ENCODE measurements around the gene ARHGEF26.

The ARHGEF26 gene

DNA sequence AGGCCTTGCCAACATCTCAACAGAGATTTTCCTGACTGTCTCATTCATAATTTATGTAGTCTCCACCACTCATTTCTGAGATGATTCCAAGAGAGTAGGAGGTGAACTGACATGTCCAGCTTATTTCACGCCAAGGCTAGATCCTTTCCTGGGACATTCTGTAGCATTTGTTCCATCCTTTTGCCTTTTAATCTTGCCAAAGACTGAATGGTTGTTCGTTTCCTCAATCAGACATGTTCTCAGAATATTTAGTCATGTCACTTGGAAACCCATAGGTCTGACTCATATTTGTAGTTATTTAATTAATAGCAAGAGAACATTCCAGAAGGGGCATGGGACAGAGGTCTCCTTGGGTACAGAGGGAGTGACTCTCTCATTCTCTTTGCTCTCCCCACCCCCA, 122.2 kb downstream of the ARHGEF26 start:
- H3K27ac ChIP-seq (ENCODE audit: low read length), result no peak overlapping the region
- no peaks in the 10 kb centered on the region for H3K36me3 ChIP-seq (ENCODE audit: insufficient read depth, low read length)
- no peaks in the 10 kb centered on the region for H3K4me1 ChIP-seq (ENCODE audit: insufficient read depth, low read length)
- TF ChIP-seq EZH2 (IDR thresholded peaks at IDR 0.05; ENCODE audit: borderline replicate concordance, low read depth, low read length, severe bottlenecking) (no peak), CTCF (IDR thresholded peaks at IDR 0.05; ENCODE audit: borderline replicate concordance, extremely low read depth, low read length, poor library complexity, severe bottlenecking) (no peak)
- no peaks in the 10 kb centered on the region for H3K27me3 ChIP-seq (ENCODE audit: insufficient read depth, low read length, poor library complexity)
- DNase-seq (no peak), ATAC-seq (ENCODE audit: insufficient read depth, low read depth) (no peak)
- no peak overlapping the region for H3K4me2 ChIP-seq (ENCODE audit: insufficient read depth, low read length)
- H2AFZ ChIP-seq (ENCODE audit: low read depth, low read length), result no peak overlapping the region
- H3K9me3 ChIP-seq (ENCODE audit: insufficient read depth, low read length, severe bottlenecking), result no peaks in the 10 kb centered on the region
- H3K4me3 ChIP-seq (ENCODE audit: low read depth in 1 of 2, low read length in 2 of 2), result no peak overlapping the region
- no peak overlapping the region for H3K9ac ChIP-seq (ENCODE audit: low read depth, low read length)
- no peaks in the 10 kb centered on the region for H4K20me1 ChIP-seq (ENCODE audit: insufficient read depth, low read length)
- no peaks in the 10 kb centered on the region for H3K79me2 ChIP-seq (ENCODE audit: insufficient read depth, low read length)

GRCh38 chr3:154244644-154245043, 123.5 kb downstream of the ARHGEF26 start:
- Histone ChIP-seq H3K4me1 (ENCODE audit: insufficient read depth, low read length) (no peaks in the 10 kb centered on the region), H3K36me3 (ENCODE audit: insufficient read depth, low read length) (no peaks in the 10 kb centered on the region), H4K20me1 (ENCODE audit: insufficient read depth, low read length) (no peaks in the 10 kb centered on the region), H3K27me3 (ENCODE audit: insufficient read depth, low read length, poor library complexity) (no peaks in the 10 kb centered on the region), H2AFZ (ENCODE audit: low read depth, low read length) (no peak overlapping the region), H3K27ac (ENCODE audit: low read length) (no peak overlapping the region), H3K9ac (ENCODE audit: low read depth, low read length) (no peak overlapping the region), H3K4me2 (ENCODE audit: insufficient read depth, low read length) (no peak overlapping the region), H3K79me2 (ENCODE audit: insufficient read depth, low read length) (no peaks in the 10 kb centered on the region), H3K4me3 (ENCODE audit: low read depth in 1 of 2, low read length in 2 of 2) (no peak overlapping the region), H3K9me3 (ENCODE audit: insufficient read depth, low read length, severe bottlenecking) (no peaks in the 10 kb centered on the region)
- ATAC-seq (ENCODE audit: insufficient read depth, low read depth) (no peak), DNase-seq (no peak)
- TF ChIP-seq EZH2 (IDR thresholded peaks at IDR 0.05; ENCODE audit: borderline replicate concordance, low read depth, low read length, severe bottlenecking), result no peak
- TF ChIP-seq CTCF (IDR thresholded peaks at IDR 0.05; ENCODE audit: borderline replicate concordance, extremely low read depth, low read length, poor library complexity, severe bottlenecking), result no peak

DNA sequence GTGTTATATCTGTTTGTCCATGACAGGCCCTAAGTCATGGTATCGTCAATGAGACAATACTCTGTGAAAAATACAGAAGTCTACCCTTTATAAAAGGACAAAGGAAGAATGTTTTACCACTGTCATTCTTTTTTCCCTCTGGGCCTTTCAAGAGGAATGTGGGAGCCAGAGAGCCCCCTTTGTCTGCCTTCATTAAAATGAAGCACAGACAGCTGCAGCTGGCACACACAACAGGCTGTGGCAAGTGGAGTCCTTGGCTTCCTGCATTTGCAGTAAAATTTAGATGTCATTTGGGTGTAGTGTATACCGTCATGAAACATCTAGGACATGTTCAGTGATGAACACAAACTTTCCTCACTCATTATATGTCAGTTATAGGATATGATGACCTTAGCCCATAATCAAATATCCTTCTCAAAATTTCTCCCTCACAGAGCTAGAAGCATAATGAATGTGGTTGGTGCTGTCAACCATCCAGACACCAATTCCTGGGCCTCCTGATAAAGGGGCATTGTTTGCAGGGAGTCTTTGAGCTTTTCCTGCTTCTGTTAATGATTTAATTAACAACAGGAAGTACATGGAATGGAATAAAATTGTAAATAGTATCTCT, 126.7 kb downstream of the ARHGEF26 start:
- Histone ChIP-seq H3K4me3 (ENCODE audit: low read depth in 1 of 2, low read length in 2 of 2) (no peak overlapping the region), H3K27ac (ENCODE audit: low read length) (no peak overlapping the region)
- ATAC-seq (ENCODE audit: insufficient read depth, low read depth), result no peak

More for the DNA sequence above, 126.7 kb downstream of the ARHGEF26 start:
- H3K4me2 ChIP-seq (ENCODE audit: insufficient read depth, low read length), result no peak overlapping the region
- H3K36me3 ChIP-seq (ENCODE audit: insufficient read depth, low read length), result peaks cover 6% of the 10 kb centered on the region; the same call in 1 of the 2 replicates
- DNase-seq, result no peak
- H3K4me1 ChIP-seq (ENCODE audit: insufficient read depth, low read length), result no peaks in the 10 kb centered on the region
- no peak overlapping the region for H2AFZ ChIP-seq (ENCODE audit: low read depth, low read length)
- TF ChIP-seq CTCF (IDR thresholded peaks at IDR 0.05; ENCODE audit: borderline replicate concordance, extremely low read depth, low read length, poor library complexity, severe bottlenecking) (no peak), EZH2 (IDR thresholded peaks at IDR 0.05; ENCODE audit: borderline replicate concordance, low read depth, low read length, severe bottlenecking) (no peak)
- no peaks in the 10 kb centered on the region for H3K27me3 ChIP-seq (ENCODE audit: insufficient read depth, low read length, poor library complexity)
- H4K20me1 ChIP-seq (ENCODE audit: insufficient read depth, low read length), result no peaks in the 10 kb centered on the region
- no peaks in the 10 kb centered on the region for H3K9me3 ChIP-seq (ENCODE audit: insufficient read depth, low read length, severe bottlenecking)
- no peaks in the 10 kb centered on the region for H3K79me2 ChIP-seq (ENCODE audit: insufficient read depth, low read length)
- H3K9ac ChIP-seq (ENCODE audit: low read depth, low read length), result no peak overlapping the region

Measured in DND-41 (cell line).